Measurements from ENCODE around the gene SEPTIN2.
"Not testable (repeated sequence)": the region's sequence is repeated elsewhere in the genome, so short reads cannot be mapped to it uniquely, and the experiment has no call there.

- not testable (repeated sequence) for TF ChIP-seq EZH2 (IDR thresholded peaks at IDR 0.05; ENCODE audit: low read length)
- TF ChIP-seq, protein P1, sequence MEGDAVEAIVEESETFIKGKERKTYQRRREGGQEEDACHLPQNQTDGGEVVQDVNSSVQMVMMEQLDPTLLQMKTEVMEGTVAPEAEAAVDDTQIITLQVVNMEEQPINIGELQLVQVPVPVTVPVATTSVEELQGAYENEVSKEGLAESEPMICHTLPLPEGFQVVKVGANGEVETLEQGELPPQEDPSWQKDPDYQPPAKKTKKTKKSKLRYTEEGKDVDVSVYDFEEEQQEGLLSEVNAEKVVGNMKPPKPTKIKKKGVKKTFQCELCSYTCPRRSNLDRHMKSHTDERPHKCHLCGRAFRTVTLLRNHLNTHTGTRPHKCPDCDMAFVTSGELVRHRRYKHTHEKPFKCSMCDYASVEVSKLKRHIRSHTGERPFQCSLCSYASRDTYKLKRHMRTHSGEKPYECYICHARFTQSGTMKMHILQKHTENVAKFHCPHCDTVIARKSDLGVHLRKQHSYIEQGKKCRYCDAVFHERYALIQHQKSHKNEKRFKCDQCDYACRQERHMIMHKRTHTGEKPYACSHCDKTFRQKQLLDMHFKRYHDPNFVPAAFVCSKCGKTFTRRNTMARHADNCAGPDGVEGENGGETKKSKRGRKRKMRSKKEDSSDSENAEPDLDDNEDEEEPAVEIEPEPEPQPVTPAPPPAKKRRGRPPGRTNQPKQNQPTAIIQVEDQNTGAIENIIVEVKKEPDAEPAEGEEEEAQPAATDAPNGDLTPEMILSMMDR (optimal IDR thresholded peaks at IDR 0.05 in 1 of 3, IDR thresholded peaks at IDR 0.05 in 1 of 3, conservative IDR thresholded peaks at IDR 0.05 in 1 of 3; ENCODE audit: extremely low read depth in 1 of 3, insufficient read depth in 2 of 3, low read length in 3 of 3): not testable (repeated sequence)
These were observed 22.3 kb upstream of the SEPTIN2 start for GRCh38 chr2:241293378-241293797.
